ENCODE results near the gene EXOSC1.
A peak's percentile ranks its signal among the peaks of the same experiment; 100 is the strongest.

EXOSC1 gene

DNA sequence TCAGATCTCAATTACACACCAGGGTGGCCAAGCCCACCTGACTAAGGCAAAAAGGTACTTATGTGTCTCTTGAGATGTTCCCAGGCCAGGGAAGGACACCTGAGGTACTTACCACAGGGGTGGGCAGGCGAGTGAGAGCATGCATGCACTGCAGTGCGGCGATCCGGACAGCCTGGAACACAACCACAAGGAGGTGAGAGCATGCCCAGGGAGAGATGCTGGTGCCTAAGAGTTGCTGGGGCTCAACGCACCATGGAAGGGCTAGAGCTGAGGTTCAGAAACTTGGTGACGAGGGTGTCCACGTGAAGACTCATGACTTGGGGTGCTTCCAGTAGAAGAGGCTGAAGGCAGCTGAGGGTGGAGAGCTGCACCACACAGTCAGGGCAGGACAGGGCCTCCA is 13.3 kb upstream of the EXOSC1 start:
- TF ChIP-seq, protein P1, sequence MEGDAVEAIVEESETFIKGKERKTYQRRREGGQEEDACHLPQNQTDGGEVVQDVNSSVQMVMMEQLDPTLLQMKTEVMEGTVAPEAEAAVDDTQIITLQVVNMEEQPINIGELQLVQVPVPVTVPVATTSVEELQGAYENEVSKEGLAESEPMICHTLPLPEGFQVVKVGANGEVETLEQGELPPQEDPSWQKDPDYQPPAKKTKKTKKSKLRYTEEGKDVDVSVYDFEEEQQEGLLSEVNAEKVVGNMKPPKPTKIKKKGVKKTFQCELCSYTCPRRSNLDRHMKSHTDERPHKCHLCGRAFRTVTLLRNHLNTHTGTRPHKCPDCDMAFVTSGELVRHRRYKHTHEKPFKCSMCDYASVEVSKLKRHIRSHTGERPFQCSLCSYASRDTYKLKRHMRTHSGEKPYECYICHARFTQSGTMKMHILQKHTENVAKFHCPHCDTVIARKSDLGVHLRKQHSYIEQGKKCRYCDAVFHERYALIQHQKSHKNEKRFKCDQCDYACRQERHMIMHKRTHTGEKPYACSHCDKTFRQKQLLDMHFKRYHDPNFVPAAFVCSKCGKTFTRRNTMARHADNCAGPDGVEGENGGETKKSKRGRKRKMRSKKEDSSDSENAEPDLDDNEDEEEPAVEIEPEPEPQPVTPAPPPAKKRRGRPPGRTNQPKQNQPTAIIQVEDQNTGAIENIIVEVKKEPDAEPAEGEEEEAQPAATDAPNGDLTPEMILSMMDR (conservative IDR thresholded peaks at IDR 0.05; ENCODE audit: low read depth, low read length): no peak
- no peak for DNase-seq (ENCODE audit: low read depth)
- H3K4me3 ChIP-seq (ENCODE audit: low read depth, low read length): no peak overlapping the region

DNA sequence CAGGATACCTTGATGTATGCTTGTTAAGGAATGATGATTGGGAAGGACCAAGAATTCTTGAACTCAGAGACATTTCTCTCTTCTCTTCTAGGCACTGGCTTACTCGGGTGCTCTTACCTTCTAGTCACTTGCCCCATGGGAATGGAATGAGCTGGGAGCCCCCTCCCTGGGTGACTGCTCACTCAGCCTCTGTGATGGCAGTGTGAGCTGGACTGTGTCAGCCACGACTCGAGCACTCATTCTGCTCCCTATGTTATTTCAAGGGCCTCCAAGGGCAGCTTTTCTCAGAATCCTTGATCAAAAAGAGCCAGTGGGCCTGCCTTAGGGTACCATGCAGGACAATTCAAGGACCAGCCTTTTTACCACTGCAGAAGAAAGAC is 10.9 kb upstream of the EXOSC1 start:
- DNase-seq (ENCODE audit: low read depth): no peak
- TF ChIP-seq, protein P1 (conservative IDR thresholded peaks at IDR 0.05; ENCODE audit: low read depth, low read length): no peak
- no peak overlapping the region for H3K4me3 ChIP-seq (ENCODE audit: low read depth, low read length)

DNA sequence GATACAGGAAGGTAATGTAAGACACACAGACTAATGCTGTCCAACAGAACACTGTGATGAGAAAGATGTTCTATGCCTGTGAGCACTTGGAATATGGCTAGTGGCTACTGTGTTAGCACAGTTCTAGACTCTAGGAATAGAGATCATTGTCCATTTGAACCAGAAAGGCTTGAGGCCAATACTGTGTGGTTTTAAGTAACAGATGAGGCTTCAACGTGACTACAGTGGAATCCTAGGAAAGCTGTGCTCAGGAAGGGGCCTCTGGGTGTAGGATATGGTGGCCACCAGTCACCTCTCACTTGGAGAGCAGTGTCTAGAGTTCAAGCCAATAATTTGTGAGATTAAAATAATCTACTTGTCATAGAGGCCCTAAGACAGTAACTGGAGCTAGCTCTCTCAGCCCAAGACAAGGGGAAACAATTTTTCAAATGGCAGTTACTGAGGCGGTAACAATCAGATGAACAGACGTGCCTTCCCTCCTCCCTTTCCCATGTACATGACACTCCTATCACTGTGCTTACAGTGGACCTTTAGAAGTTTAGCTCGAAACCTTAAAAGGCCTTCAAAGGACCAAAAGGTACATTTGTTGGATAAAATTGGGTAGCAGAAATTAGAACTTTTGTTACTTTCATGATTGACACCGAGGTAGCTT is 10.4 kb upstream of the EXOSC1 start:
- H3K4me3 ChIP-seq (ENCODE audit: low read depth, low read length): no peak overlapping the region
- no peak for DNase-seq (ENCODE audit: low read depth)
- TF ChIP-seq, protein P1 (conservative IDR thresholded peaks at IDR 0.05; ENCODE audit: low read depth, low read length): no peak

DNA sequence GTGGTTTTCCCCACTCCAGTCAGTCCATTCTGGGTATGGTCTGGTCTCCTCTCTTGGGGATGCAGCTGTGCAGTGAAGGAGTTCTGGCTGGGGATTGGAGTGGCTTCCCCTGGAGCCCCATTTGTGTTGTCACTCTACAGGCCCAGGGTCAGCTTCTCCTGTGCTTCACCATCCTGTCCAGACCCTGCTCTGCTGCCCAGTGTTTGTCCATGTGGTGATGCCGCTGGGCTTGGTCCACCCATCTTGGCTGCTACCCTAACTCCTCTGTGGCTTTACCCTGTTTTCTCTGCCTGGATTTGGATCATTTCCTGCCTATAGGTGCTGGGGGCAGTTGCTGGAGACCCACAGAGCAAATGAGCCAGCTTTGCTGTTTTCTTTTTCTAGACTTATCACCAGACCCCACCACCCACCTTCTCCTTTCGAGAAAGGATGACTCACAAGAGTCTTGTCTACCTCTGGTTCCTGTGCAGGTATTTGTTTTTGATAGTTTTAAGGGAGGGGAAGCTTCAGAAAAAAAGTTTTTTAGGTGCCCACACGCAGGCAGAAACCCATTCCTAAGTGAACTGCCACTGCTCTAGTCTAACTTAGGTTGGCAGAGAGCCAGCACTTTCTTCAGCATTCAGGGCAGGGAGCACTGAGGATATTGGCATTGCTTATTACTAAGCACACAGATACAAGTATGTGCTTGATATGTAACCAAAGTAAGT is 8.7 kb upstream of the EXOSC1 start:
- TF ChIP-seq, protein P1 (conservative IDR thresholded peaks at IDR 0.05; ENCODE audit: low read depth, low read length): no peak
- peak; percentile 71 for DNase-seq (ENCODE audit: low read depth)

DNA sequence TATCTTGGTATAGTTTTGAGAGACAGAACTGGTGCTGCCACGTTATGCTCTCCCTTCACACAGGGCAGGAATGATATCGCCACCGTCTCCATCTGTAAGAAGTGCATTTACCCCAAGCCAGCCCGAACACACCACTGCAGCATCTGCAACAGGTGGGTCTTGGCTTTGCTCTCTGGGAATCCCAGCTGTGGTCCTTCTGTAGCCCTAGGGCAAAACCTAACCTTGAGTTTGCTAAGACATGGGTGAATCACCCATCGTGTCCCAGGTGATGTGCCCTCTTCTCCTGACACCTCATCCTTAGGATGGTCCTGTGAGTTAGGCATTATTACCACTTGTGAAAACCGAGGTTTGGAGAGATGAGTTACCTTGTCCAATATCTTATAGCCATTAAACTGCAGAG is 6.5 kb upstream of the EXOSC1 start:
- TF ChIP-seq, protein P1 (conservative IDR thresholded peaks at IDR 0.05; ENCODE audit: low read depth, low read length): no peak
- DNase-seq (ENCODE audit: low read depth): no peak
- no peak overlapping the region for H3K4me3 ChIP-seq (ENCODE audit: low read depth, low read length)

More for the DNA sequence above, 8.7 kb upstream of the EXOSC1 start:
- H3K4me3 ChIP-seq (ENCODE audit: low read depth, low read length): no peak overlapping the region

DNA sequence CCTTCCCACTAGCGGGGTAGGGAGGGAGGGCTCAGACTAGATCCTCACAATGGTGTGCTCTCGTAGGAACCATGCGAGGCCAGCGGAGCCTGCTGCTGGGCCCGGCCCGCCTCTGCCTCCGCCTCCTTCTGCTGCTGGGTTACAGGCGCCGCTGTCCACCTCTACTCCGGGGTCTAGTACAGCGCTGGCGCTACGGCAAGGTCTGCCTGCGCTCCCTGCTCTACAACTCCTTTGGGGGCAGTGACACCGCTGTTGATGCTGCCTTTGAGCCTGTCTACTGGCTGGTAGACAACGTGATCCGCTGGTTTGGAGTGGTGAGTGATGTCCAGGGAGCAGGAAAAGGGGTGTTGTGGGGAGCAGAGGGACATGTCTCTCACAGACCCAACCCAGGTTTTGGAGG is 5.8 kb upstream of the EXOSC1 start:
- TF ChIP-seq, protein P1 (conservative IDR thresholded peaks at IDR 0.05; ENCODE audit: low read depth, low read length): no peak
- no peak overlapping the region for H3K4me3 ChIP-seq (ENCODE audit: low read depth, low read length)
- no peak for DNase-seq (ENCODE audit: low read depth)

DNA sequence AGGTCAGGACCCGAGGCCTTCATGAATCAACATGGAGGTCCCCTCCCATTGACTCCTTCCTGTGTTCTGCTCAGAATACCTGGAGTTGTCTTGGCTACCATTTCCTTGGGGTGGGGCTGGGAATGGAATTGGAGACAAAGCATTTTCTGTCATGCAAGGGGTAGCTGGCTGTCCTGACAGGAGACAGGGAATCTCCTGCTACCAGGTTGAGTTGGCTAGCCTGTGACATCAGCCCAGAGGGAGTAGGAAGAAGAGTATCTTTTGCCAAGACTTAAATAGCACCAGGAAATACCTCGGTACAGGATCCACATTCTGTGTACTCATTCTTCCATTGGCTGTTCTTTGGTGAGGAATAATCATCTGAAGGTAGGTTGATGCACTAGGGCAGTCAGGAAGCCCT is 5.0 kb upstream of the EXOSC1 start:
- DNase-seq (ENCODE audit: low read depth): no peak
- TF ChIP-seq, protein P1 (conservative IDR thresholded peaks at IDR 0.05; ENCODE audit: low read depth, low read length): no peak

More for the DNA sequence above, 5.0 kb upstream of the EXOSC1 start:
- no peak overlapping the region for H3K4me3 ChIP-seq (ENCODE audit: low read depth, low read length)

Data from choroid plexus epithelial cell (primary cell).